ENCODE data around the gene PNMT.

The PNMT gene

DNA sequence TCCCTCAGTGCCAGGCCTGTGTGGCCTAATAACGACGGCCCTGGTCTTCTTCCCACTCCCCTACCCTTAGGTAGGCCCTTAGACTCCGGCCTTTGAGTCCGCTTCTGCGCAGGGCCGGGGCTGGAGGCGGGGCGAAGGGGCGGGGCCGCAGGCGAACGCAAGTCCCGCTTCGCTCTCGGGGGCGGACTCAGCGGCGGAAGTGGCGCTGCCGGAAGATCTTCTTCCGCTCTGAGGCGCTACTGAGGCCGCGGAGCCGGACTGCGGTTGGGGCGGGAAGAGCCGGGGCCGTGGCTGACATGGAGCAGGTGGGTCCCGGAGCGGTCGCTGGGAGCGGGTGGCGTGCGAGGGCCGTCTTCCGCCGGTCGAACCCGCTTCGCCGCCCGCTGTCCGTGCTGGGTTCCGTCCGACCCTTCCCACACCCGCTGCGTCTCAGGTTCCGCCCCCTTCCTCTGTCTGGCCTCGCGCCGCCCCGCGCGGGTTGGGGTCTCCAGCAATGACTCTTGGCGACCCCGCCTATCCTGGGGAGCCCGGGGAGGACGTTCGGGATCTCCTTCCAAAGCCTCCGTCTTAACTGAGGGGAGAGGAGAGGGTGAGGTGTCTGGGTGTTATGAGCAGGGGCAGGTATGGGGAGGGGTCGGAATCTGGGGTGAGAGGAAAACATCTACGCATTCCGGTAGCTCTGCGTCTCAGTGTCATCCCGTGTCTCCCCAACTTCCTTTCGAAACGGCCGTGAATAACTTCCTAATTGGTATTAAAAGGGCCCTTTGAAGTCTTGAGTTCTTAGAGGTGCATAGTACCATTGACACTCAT is 31.1 kb upstream of the PNMT start, which contains the start of gene STARD3 (continued):
- TF ChIP-seq, protein P1, sequence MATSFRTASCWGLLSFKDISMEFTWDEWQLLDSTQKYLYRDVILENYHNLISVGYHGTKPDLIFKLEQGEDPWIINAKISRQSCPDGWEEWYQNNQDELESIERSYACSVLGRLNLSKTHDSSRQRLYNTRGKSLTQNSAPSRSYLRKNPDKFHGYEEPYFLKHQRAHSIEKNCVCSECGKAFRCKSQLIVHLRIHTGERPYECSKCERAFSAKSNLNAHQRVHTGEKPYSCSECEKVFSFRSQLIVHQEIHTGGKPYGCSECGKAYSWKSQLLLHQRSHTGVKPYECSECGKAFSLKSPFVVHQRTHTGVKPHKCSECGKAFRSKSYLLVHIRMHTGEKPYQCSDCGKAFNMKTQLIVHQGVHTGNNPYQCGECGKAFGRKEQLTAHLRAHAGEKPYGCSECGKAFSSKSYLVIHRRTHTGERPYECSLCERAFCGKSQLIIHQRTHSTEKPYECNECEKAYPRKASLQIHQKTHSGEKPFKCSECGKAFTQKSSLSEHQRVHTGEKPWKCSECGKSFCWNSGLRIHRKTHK (tag by site-specific recombination; IDR thresholded peaks at IDR 0.05) = no peak
- TF ChIP-seq, protein P2, sequence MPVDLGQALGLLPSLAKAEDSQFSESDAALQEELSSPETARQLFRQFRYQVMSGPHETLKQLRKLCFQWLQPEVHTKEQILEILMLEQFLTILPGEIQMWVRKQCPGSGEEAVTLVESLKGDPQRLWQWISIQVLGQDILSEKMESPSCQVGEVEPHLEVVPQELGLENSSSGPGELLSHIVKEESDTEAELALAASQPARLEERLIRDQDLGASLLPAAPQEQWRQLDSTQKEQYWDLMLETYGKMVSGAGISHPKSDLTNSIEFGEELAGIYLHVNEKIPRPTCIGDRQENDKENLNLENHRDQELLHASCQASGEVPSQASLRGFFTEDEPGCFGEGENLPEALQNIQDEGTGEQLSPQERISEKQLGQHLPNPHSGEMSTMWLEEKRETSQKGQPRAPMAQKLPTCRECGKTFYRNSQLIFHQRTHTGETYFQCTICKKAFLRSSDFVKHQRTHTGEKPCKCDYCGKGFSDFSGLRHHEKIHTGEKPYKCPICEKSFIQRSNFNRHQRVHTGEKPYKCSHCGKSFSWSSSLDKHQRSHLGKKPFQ (tag by site-specific recombination; IDR thresholded peaks at IDR 0.05) = no peak
- TF ChIP-seq ZNF10 (tag by site-specific recombination; IDR thresholded peaks at IDR 0.05) = peak; percentile 44; the same call in 1 of the 2 replicates
- TF ChIP-seq GLI2 (tag by site-specific recombination; IDR thresholded peaks at IDR 0.05; ENCODE audit: borderline replicate concordance, low read depth) = no peak
- no peak for TF ChIP-seq ZNF830 (tag by site-specific recombination; IDR thresholded peaks at IDR 0.05; ENCODE audit: low read depth)
- no peak; the same call in 1 of the 2 replicates for TF ChIP-seq ZNF585B (tag by site-specific recombination; IDR thresholded peaks at IDR 0.05)
- TF ChIP-seq ZNF121 (tag by site-specific recombination; IDR thresholded peaks at IDR 0.05) = no peak
- TF ChIP-seq MZF1 (tag by site-specific recombination; IDR thresholded peaks at IDR 0.05; ENCODE audit: borderline replicate concordance) = no peak
- TF ChIP-seq, protein P3, sequence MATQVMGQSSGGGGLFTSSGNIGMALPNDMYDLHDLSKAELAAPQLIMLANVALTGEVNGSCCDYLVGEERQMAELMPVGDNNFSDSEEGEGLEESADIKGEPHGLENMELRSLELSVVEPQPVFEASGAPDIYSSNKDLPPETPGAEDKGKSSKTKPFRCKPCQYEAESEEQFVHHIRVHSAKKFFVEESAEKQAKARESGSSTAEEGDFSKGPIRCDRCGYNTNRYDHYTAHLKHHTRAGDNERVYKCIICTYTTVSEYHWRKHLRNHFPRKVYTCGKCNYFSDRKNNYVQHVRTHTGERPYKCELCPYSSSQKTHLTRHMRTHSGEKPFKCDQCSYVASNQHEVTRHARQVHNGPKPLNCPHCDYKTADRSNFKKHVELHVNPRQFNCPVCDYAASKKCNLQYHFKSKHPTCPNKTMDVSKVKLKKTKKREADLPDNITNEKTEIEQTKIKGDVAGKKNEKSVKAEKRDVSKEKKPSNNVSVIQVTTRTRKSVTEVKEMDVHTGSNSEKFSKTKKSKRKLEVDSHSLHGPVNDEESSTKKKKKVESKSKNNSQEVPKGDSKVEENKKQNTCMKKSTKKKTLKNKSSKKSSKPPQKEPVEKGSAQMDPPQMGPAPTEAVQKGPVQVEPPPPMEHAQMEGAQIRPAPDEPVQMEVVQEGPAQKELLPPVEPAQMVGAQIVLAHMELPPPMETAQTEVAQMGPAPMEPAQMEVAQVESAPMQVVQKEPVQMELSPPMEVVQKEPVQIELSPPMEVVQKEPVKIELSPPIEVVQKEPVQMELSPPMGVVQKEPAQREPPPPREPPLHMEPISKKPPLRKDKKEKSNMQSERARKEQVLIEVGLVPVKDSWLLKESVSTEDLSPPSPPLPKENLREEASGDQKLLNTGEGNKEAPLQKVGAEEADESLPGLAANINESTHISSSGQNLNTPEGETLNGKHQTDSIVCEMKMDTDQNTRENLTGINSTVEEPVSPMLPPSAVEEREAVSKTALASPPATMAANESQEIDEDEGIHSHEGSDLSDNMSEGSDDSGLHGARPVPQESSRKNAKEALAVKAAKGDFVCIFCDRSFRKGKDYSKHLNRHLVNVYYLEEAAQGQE (tag by site-specific recombination; IDR thresholded peaks at IDR 0.05) = no peak; the same call in 1 of the 2 replicates
- TF ChIP-seq ZNF248 (tag by site-specific recombination; IDR thresholded peaks at IDR 0.05) = no peak
- TF ChIP-seq, protein P4, sequence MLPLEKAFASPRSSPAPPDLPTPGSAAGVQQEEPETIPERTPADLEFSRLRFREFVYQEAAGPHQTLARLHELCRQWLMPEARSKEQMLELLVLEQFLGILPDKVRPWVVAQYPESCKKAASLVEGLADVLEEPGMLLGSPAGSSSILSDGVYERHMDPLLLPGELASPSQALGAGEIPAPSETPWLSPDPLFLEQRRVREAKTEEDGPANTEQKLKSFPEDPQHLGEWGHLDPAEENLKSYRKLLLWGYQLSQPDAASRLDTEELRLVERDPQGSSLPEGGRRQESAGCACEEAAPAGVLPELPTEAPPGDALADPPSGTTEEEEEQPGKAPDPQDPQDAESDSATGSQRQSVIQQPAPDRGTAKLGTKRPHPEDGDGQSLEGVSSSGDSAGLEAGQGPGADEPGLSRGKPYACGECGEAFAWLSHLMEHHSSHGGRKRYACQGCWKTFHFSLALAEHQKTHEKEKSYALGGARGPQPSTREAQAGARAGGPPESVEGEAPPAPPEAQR (tag by site-specific recombination; IDR thresholded peaks at IDR 0.05) = no peak
- TF ChIP-seq, protein P5, sequence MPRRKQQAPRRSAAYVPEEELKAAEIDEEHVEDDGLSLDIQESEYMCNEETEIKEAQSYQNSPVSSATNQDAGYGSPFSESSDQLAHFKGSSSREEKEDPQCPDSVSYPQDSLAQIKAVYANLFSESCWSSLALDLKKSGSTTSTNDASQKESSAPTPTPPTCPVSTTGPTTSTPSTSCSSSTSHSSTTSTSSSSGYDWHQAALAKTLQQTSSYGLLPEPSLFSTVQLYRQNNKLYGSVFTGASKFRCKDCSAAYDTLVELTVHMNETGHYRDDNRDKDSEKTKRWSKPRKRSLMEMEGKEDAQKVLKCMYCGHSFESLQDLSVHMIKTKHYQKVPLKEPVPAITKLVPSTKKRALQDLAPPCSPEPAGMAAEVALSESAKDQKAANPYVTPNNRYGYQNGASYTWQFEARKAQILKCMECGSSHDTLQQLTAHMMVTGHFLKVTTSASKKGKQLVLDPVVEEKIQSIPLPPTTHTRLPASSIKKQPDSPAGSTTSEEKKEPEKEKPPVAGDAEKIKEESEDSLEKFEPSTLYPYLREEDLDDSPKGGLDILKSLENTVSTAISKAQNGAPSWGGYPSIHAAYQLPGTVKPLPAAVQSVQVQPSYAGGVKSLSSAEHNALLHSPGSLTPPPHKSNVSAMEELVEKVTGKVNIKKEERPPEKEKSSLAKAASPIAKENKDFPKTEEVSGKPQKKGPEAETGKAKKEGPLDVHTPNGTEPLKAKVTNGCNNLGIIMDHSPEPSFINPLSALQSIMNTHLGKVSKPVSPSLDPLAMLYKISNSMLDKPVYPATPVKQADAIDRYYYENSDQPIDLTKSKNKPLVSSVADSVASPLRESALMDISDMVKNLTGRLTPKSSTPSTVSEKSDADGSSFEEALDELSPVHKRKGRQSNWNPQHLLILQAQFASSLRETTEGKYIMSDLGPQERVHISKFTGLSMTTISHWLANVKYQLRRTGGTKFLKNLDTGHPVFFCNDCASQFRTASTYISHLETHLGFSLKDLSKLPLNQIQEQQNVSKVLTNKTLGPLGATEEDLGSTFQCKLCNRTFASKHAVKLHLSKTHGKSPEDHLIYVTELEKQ (tag by site-specific recombination; IDR thresholded peaks at IDR 0.05; ENCODE audit: borderline replicate concordance) = no peak
- TF ChIP-seq, protein P6, sequence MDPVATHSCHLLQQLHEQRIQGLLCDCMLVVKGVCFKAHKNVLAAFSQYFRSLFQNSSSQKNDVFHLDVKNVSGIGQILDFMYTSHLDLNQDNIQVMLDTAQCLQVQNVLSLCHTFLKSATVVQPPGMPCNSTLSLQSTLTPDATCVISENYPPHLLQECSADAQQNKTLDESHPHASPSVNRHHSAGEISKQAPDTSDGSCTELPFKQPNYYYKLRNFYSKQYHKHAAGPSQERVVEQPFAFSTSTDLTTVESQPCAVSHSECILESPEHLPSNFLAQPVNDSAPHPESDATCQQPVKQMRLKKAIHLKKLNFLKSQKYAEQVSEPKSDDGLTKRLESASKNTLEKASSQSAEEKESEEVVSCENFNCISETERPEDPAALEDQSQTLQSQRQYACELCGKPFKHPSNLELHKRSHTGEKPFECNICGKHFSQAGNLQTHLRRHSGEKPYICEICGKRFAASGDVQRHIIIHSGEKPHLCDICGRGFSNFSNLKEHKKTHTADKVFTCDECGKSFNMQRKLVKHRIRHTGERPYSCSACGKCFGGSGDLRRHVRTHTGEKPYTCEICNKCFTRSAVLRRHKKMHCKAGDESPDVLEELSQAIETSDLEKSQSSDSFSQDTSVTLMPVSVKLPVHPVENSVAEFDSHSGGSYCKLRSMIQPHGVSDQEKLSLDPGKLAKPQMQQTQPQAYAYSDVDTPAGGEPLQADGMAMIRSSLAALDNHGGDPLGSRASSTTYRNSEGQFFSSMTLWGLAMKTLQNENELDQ (tag by site-specific recombination; IDR thresholded peaks at IDR 0.05; ENCODE audit: low read depth) = no peak
- no peak for TF ChIP-seq ZSCAN23 (tag by site-specific recombination; IDR thresholded peaks at IDR 0.05)
- 0 out of 2 replicates have a peak, but pooled peaks have one; percentile 21 for TF ChIP-seq ZBTB21 (tag by site-specific recombination; IDR thresholded peaks at IDR 0.05)
- TF ChIP-seq ZNF266 (tag by site-specific recombination; IDR thresholded peaks at IDR 0.05; ENCODE audit: low read depth) = no peak
- TF ChIP-seq ZSCAN30 (tag by site-specific recombination; IDR thresholded peaks at IDR 0.05) = peak; percentile 65
- no peak for TF ChIP-seq ZNF184 (tag by site-specific recombination; IDR thresholded peaks at IDR 0.05)
- TF ChIP-seq IKZF3 (tag by site-specific recombination; IDR thresholded peaks at IDR 0.05) = no peak
- TF ChIP-seq ZBTB48 (tag by site-specific recombination; IDR thresholded peaks at IDR 0.05) = no peak
